ENCODE results near the gene RNU7-1. TPM values are rescaled to one million over a fixed set of nuclear protein-coding genes. Genes with fewer than 3 reads are reported as not detected.

Gene RNU7-1
- total and polyA plus RNA-seq, 2 experiments from 2014 or later: not detected

DNA sequence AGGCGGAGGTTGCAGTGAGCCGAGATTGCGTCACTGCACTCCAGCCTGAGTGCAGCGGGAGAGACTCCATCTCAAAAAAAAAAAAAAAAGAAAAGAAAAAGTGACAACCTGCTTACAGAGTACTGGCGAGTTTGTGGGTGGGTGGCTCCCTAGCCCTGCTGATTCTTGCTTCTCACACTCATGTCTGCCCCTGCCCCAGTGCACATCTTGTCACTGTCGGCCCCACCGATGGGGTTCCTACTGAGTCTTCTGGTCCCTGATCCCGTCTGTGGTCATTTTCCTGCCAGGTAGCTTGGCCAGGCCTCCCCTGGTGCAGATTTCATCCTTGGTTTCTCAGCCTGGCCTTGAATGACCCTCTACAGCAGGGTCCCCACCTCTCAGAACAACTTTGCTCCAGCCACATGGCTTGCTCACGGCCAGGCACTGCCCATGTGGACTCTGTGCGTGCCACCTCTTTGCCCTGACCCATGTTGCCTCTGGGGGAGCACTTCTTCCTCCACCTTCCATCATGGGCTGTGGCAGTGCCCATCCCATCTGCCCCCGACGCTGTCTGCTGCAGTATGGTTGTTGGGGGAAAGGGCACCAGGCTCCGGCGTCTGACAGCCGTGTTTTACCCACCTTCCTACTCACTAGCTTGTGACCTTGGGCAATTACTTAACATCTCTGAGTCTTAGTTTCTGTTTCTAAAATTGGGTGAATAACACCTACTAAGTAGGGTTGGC is 5.4 kb downstream of the RNU7-1 start:
- Histone ChIP-seq H3K79me2 (ENCODE audit: insufficient read depth) (peaks cover 11% of the 10 kb centered on the region; the same call in 1 of the 2 replicates), H3K9ac (no peak overlapping the region), H3K4me2 (ENCODE audit: unreplicated experiment) (no peak overlapping the region), H3K9me2 (ENCODE audit: insufficient read depth) (no peaks in the 10 kb centered on the region), H4K20me1 (ENCODE audit: insufficient read depth) (no peaks in the 10 kb centered on the region), H3K27me3 (replicated peaks; ENCODE audit: insufficient read depth) (no peaks in the 10 kb centered on the region), H3F3A (ENCODE audit: insufficient read depth) (peaks cover 8% of the 10 kb centered on the region; the same call in 1 of the 2 replicates), H2AFZ (no peak overlapping the region), H3K36me3 (ENCODE audit: low read depth) (no peaks in the 10 kb centered on the region), H3K4me3 (no peak overlapping the region), H3K4me1 (ENCODE audit: insufficient read depth) (peaks cover 6% of the 10 kb centered on the region; the same call in 1 of the 2 replicates), H3K27ac (no peak overlapping the region), H3K9me3 (ENCODE audit: low read depth) (no peaks in the 10 kb centered on the region)
- in situ Hi-C loops (cut with MboI): loop anchor here (10.0 kb wide), 1 partner anchor 166 kb away; no protein-coding TSS in a partner anchor
- WGBS, 2 experiments (ENCODE audit: low coverage in 1 of 2, low lambda C conversion rate in 2 of 2, missing lambda C conversion rate in 2 of 2): 85 to 88% methylated on average over 14 to 15 of the region's 15 CpGs
- no peak for DNase-seq
- no peak for TF ChIP-seq EZH2 (IDR thresholded peaks at IDR 0.05; ENCODE audit: insufficient read depth, poor library complexity, severe bottlenecking)
- no peak for TF ChIP-seq EZH2phosphoT487 (IDR thresholded peaks at IDR 0.05; ENCODE audit: insufficient read depth, low read depth)

DNA sequence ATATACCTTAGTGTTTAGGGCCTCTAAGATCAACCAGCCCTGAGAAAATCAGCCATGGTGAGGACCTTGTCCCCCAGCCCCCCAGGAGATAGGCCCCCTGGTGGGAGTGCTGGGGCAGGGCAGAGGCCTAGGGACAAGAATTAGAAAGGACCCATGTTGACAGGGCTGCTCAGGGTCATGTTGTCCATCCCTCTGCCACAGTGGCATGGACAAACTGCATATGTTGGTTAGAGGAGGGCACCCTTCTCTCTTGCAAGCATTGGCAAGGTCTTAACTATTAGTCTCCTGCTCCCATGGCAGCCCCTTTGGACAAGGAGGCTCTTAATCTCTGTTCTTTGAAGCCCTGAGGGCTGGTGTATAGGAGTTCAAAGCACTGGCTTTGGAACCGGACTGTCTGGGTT is 6.8 kb downstream of the RNU7-1 start:
- WGBS, 2 experiments (ENCODE audit: low coverage in 1 of 2, low lambda C conversion rate in 2 of 2, missing lambda C conversion rate in 2 of 2): 91 to 100% methylated on average over 1 of the region's 1 CpG
- no peaks in the 10 kb centered on the region for H3K4me1 ChIP-seq (ENCODE audit: insufficient read depth)
- no peak overlapping the region for H3K4me2 ChIP-seq (ENCODE audit: unreplicated experiment)
- H3K36me3 ChIP-seq (ENCODE audit: low read depth): no peaks in the 10 kb centered on the region
- DNase-seq: no peak
- H3K4me3 ChIP-seq: no peak overlapping the region
- no peak overlapping the region for H2AFZ ChIP-seq
- H4K20me1 ChIP-seq (ENCODE audit: insufficient read depth): no peaks in the 10 kb centered on the region
- H3K9me2 ChIP-seq (ENCODE audit: insufficient read depth): no peaks in the 10 kb centered on the region
- TF ChIP-seq EZH2phosphoT487 (IDR thresholded peaks at IDR 0.05; ENCODE audit: insufficient read depth, low read depth): no peak
- no peak for TF ChIP-seq EZH2 (IDR thresholded peaks at IDR 0.05; ENCODE audit: insufficient read depth, poor library complexity, severe bottlenecking)
- no peaks in the 10 kb centered on the region for H3K27me3 ChIP-seq (replicated peaks; ENCODE audit: insufficient read depth)
- no peak overlapping the region for H3K9ac ChIP-seq
- no peaks in the 10 kb centered on the region for H3K9me3 ChIP-seq (ENCODE audit: low read depth)
- in situ Hi-C loops (cut with MboI): no loop called here
- H3K27ac ChIP-seq: no peak overlapping the region
- peaks cover 4% of the 10 kb centered on the region; the same call in 1 of the 2 replicates for H3K79me2 ChIP-seq (ENCODE audit: insufficient read depth)
- H3F3A ChIP-seq (ENCODE audit: insufficient read depth): peaks cover under 1% of the 10 kb centered on the region; the same call in 1 of the 2 replicates

DNA sequence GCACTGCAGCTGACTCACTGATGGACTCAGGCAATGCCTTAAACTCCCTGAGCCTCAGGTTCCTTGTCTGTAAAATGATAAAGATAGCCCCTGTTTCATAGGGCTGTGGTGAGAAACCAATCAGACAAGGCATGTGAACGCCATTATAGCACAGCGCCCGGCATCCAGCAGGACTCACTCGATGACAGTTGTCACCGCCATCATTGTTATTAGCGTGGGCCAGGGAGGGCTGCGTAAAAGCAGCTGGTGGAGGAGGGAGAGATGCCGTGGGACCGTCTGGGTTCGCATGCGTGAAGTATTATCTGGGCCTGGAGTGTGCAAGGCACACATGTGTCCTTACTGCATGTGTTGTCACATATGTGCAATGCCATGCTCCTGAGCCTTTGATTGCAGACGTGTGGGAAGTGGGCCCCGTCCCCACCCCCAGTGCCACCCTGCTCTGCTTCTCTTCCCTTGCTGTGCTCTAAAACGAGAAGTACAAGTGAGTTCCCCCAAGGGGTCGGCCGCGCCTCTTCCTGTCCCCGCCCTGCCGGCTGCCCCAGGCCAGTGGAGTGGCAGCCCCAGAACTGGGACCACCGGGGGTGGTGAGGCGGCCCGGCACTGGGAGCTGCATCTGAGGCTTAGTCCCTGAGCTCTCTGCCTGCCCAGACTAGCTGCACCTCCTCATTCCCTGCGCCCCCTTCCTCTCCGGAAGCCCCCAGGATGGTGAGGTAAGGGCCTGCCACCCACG is 7.4 kb downstream of the RNU7-1 start, which contains the start of gene PTPN6:
PTPN6 (plus strand) TSS at position 546 of the 730 bp plus-strand sequence; CDS start at position 703, 157 bp downstream.
- Histone ChIP-seq H3K36me3 (ENCODE audit: low read depth) (no peaks in the 10 kb centered on the region), H2AFZ (no peak within 1 kb of the TSS), H3K9me3 (ENCODE audit: low read depth) (no peaks in the 10 kb centered on the region), H3F3A (ENCODE audit: insufficient read depth) (no peaks in the 10 kb centered on the region), H3K4me3 (no peak within 1 kb of the TSS), H3K9me2 (ENCODE audit: insufficient read depth) (no peaks in the 10 kb centered on the region), H3K27me3 (replicated peaks; ENCODE audit: insufficient read depth) (no peaks in the 10 kb centered on the region), H3K9ac (no peak within 1 kb of the TSS), H3K27ac (no peak within 1 kb of the TSS), H3K4me1 (ENCODE audit: insufficient read depth) (no peaks in the 10 kb centered on the region), H3K4me2 (ENCODE audit: unreplicated experiment) (no peak within 1 kb of the TSS), H4K20me1 (ENCODE audit: insufficient read depth) (no peaks in the 10 kb centered on the region), H3K79me2 (ENCODE audit: insufficient read depth) (no peaks in the 10 kb centered on the region)
- DNase-seq: no peak
- TF ChIP-seq EZH2phosphoT487 (IDR thresholded peaks at IDR 0.05; ENCODE audit: insufficient read depth, low read depth): no peak
- TF ChIP-seq EZH2 (IDR thresholded peaks at IDR 0.05; ENCODE audit: insufficient read depth, poor library complexity, severe bottlenecking): no peak
- in situ Hi-C loops (cut with MboI): no loop called here
- 75 to 76% methylated on average over 21 to 25 of the region's 25 CpGs for WGBS, 2 experiments (ENCODE audit: low coverage in 1 of 2, low lambda C conversion rate in 2 of 2, missing lambda C conversion rate in 2 of 2)

DNA sequence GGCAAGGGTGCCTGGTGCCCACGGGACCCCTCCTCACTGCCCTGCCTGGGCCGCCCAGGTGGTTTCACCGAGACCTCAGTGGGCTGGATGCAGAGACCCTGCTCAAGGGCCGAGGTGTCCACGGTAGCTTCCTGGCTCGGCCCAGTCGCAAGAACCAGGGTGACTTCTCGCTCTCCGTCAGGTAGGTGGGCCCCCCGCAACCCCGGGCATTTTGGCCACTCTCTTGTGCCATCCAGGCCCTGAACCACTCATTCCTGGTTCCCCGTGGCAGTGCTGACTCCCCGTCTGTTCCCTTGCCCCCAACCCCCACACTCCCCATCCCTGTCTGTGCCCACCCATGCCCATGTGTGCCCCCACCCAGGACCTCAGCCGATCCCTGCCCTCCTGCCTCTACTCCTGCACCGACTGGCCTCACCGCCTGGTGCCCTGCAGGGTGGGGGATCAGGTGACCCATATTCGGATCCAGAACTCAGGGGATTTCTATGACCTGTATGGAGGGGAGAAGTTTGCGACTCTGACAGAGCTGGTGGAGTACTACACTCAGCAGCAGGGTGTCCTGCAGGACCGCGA is 8.0 kb downstream of the RNU7-1 start:
- no peak overlapping the region for H2AFZ ChIP-seq
- H3K79me2 ChIP-seq (ENCODE audit: insufficient read depth): no peaks in the 10 kb centered on the region
- no peak overlapping the region for H3K4me2 ChIP-seq (ENCODE audit: unreplicated experiment)
- no peaks in the 10 kb centered on the region for H3K9me3 ChIP-seq (ENCODE audit: low read depth)
- H3K36me3 ChIP-seq (ENCODE audit: low read depth): no peaks in the 10 kb centered on the region
- no peaks in the 10 kb centered on the region for H3F3A ChIP-seq (ENCODE audit: insufficient read depth)
- no peak overlapping the region for H3K27ac ChIP-seq
- 84 to 89% methylated on average over 13 to 20 of the region's 20 CpGs for WGBS, 2 experiments (ENCODE audit: low coverage in 1 of 2, low lambda C conversion rate in 2 of 2, missing lambda C conversion rate in 2 of 2)
- in situ Hi-C loops (cut with MboI): no loop called here
- H3K4me1 ChIP-seq (ENCODE audit: insufficient read depth): no peaks in the 10 kb centered on the region
- no peak overlapping the region for H3K9ac ChIP-seq
- no peaks in the 10 kb centered on the region for H4K20me1 ChIP-seq (ENCODE audit: insufficient read depth)
- H3K9me2 ChIP-seq (ENCODE audit: insufficient read depth): no peaks in the 10 kb centered on the region
- H3K4me3 ChIP-seq: no peak overlapping the region
- no peak for DNase-seq
- H3K27me3 ChIP-seq (replicated peaks; ENCODE audit: insufficient read depth): no peaks in the 10 kb centered on the region
- TF ChIP-seq EZH2 (IDR thresholded peaks at IDR 0.05; ENCODE audit: insufficient read depth, poor library complexity, severe bottlenecking) (no peak), EZH2phosphoT487 (IDR thresholded peaks at IDR 0.05; ENCODE audit: insufficient read depth, low read depth) (no peak)
